Activated CD4-positive, alpha-beta T cell treated with anti-CD3 and anti-CD28 coated beads, Interleukin-2, amount 50 U/mL, for 4 hours (primary cell): Measurements from ENCODE around the gene NPDC1.
"Not testable (repeated sequence)": the region's sequence is repeated elsewhere in the genome, so short reads cannot be mapped to it uniquely, and the experiment has no call there.

Experiments
- DNase-seq, 2 experiments: peaks; one replicate each; pipeline ENCODE4 v3.0.0-alpha.2; 2020

NPDC1 gene

GRCh38 chr9:137038916-137039315 lies 7.1 kb downstream of the NPDC1 start:
- DNase-seq, result no peak

GRCh38 chr9:137037483-137037882 lies 8.5 kb downstream of the NPDC1 start:
- DNase-seq, result no peak

GRCh38 chr9:137037035-137037434 lies 8.9 kb downstream of the NPDC1 start:
- no peak for DNase-seq

GRCh38 chr9:137035937-137036336 lies 10.0 kb downstream of the NPDC1 start:
- no peak for DNase-seq

- no peak for DNase-seq
Measured at GRCh38 chr9:137035507-137035834, 10.5 kb downstream of the NPDC1 start.

- peak; percentile 85 for DNase-seq
Measured at GRCh38 chr9:137034709-137035506, 11.1 kb downstream of the NPDC1 start.

- DNase-seq, result no peak
Measured at GRCh38 chr9:137034039-137034708, 11.8 kb downstream of the NPDC1 start.

GRCh38 chr9:137033481-137033880 lies 12.5 kb downstream of the NPDC1 start:
- not testable (repeated sequence) for DNase-seq

GRCh38 chr9:137032858-137033257 lies 13.1 kb downstream of the NPDC1 start:
- no peak for DNase-seq

GRCh38 chr9:137031904-137032640 lies 13.9 kb downstream of the NPDC1 start, which contains the start of gene FUT7:
FUT7 (minus strand) TSS chr9:137032088; CDS start chr9:137031991, 97 bp downstream.
- no peak for DNase-seq

GRCh38 chr9:137030538-137031527 lies 15.1 kb downstream of the NPDC1 start:
- DNase-seq, result no peak

- DNase-seq, result no peak
Measured at GRCh38 chr9:137030006-137030405, 16.0 kb downstream of the NPDC1 start.

- peak; percentile 60 to 69 for DNase-seq
Measured at GRCh38 chr9:137029058-137029936, 16.7 kb downstream of the NPDC1 start.

- DNase-seq, result peak; percentile 52
Measured at GRCh38 chr9:137028263-137029057, 17.5 kb downstream of the NPDC1 start.

- no peak for DNase-seq
Measured at GRCh38 chr9:137027369-137028262, 18.4 kb downstream of the NPDC1 start, which contains the start of gene ABCA2. ABCA2 (minus strand) TSS chr9:137028237; CDS start chr9:137028140, 97 bp downstream.

- DNase-seq, result no peak
Measured at GRCh38 chr9:137026828-137027227, 19.1 kb downstream of the NPDC1 start.

- no peak for DNase-seq
Measured at GRCh38 chr9:137026384-137026783, 19.6 kb downstream of the NPDC1 start.

- no peak for DNase-seq
Measured at GRCh38 chr9:137025517-137025966, 20.4 kb downstream of the NPDC1 start.

- no peak for DNase-seq
Measured at GRCh38 chr9:137023583-137023991, 22.4 kb downstream of the NPDC1 start.
